ENCODE data around the gene PTPRM. TPM values are rescaled to one million over a fixed set of nuclear protein-coding genes. Genes with fewer than 3 reads are reported as not detected.

The PTPRM gene
- total and polyA plus RNA-seq, 2 donors (not counting 3 experiments of a cell fraction or from before 2014, with no cell fraction given): 37.4 to 43.7 TPM

DNA sequence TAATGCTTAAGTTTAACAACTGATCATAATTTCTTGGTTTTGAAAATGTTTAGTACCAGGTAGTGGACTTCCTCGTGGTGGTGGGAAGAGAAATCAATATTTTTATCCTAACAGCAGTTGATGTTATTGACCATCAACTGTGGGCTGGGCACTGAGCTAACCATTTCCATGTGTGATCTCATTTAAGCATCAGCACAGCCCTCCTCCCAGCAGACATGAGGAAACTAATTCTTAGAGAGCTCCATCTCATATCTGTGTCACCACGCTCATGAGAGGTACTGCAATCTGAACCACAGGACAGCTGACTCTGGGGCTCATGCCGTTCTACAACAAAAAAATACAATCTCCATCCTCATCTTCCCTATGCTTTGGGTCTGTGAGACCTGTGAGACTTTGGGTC, 709.3 kb downstream of the PTPRM start:
- no peaks in the 10 kb centered on the region for H3K79me2 ChIP-seq (ENCODE audit: control insufficient read depth, insufficient read depth, low read length)
- H3K4me2 ChIP-seq (ENCODE audit: insufficient read depth, low read length): no peak overlapping the region
- DNase-seq (ENCODE audit: low read depth, low spot score) (no peak), FAIRE-seq (no peak)
- H3K27me3 ChIP-seq (ENCODE audit: control insufficient read depth in 2 of 2, insufficient read depth in 2 of 2, low read length in 2 of 2): no peaks in the 10 kb centered on the region
- CTCF ChIA-PET: interaction anchor here (1.4 kb wide), 1 partner anchor 486 kb away, joined by 3 read pairs; no protein-coding TSS in a partner anchor
- H3K9me3 ChIP-seq (replicated peaks; ENCODE audit: control insufficient read depth, insufficient read depth, low read length): no peaks in the 10 kb centered on the region
- H3K9me1 ChIP-seq (replicated peaks; ENCODE audit: control insufficient read depth, extremely low read depth, insufficient read depth, low read length): no peaks in the 10 kb centered on the region
- dilution Hi-C loops (cut with MboI; ENCODE audit: extremely low pct_ligation_motif_present, low sequenced_read_pairs): no loop called here
- intact Hi-C loops (cut with micrococcal nuclease): no loop called here
- no peak overlapping the region for H3K4me3 ChIP-seq (replicated peaks in 1 of 3; ENCODE audit: insufficient read depth in 1 of 3, low read depth in 1 of 3, low read length in 3 of 3)
- POLR2A ChIA-PET: no interaction called here
- TF ChIP-seq MYC (IDR thresholded peaks at IDR 0.05; ENCODE audit: low read depth, low read length) (no peak), FOS (IDR thresholded peaks at IDR 0.05; ENCODE audit: borderline replicate concordance, insufficient read depth, low read length) (no peak)
- H3K27ac ChIP-seq (ENCODE audit: insufficient read depth, low read depth, low read length): no peak overlapping the region
- no peak overlapping the region for H3K9ac ChIP-seq (replicated peaks; ENCODE audit: extremely low read depth, insufficient read depth, low read length)
- no peaks in the 10 kb centered on the region for H3K4me1 ChIP-seq (ENCODE audit: control insufficient read depth, extremely low read depth, insufficient read depth, low read length)
- no TSS peak for BruUV-seq (replicated peaks)
- H3K36me3 ChIP-seq (ENCODE audit: control insufficient read depth in 2 of 2, extremely low read depth in 1 of 2, insufficient read depth in 2 of 2, low read length in 2 of 2): no peaks in the 10 kb centered on the region
- no peaks in the 10 kb centered on the region for H4K20me1 ChIP-seq (replicated peaks; ENCODE audit: control insufficient read depth, extremely low read depth, insufficient read depth, low read length)
- no peak overlapping the region for H2AFZ ChIP-seq (ENCODE audit: low read depth, low read length)

DNA sequence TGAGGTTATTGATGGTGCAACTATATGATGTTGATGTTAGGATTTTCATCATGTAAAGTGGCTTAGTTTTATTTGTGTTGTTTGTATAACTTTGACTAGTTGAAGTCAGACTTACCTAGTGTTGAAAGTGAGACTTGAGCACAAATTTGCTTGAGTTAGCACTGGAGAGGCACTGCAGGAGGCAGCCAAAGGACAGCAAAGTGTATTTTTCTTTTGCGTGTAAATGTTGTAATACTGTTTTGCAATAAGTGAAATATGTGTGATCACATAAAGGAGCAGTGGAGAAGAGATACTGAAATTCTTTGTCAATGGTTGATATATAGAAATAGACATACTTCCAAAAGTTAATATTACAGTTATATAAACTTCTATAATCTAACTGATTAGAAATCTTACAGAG, 710.2 kb downstream of the PTPRM start:
- H3K79me2 ChIP-seq (ENCODE audit: control insufficient read depth, insufficient read depth, low read length): no peaks in the 10 kb centered on the region
- FAIRE-seq: no peak
- H3K4me1 ChIP-seq (ENCODE audit: control insufficient read depth, extremely low read depth, insufficient read depth, low read length): no peaks in the 10 kb centered on the region
- POLR2A ChIA-PET: no interaction called here
- no peak overlapping the region for H3K27ac ChIP-seq (ENCODE audit: insufficient read depth, low read depth, low read length)
- CTCF ChIA-PET: no interaction called here
- H2AFZ ChIP-seq (ENCODE audit: low read depth, low read length): no peak overlapping the region
- H3K27me3 ChIP-seq (ENCODE audit: control insufficient read depth in 2 of 2, insufficient read depth in 2 of 2, low read length in 2 of 2): no peaks in the 10 kb centered on the region
- DNase-seq (ENCODE audit: low read depth, low spot score): no peak
- TF ChIP-seq FOS (IDR thresholded peaks at IDR 0.05; ENCODE audit: borderline replicate concordance, insufficient read depth, low read length): no peak
- no peak overlapping the region for H3K4me3 ChIP-seq (replicated peaks in 1 of 3; ENCODE audit: insufficient read depth in 1 of 3, low read depth in 1 of 3, low read length in 3 of 3)
- no peaks in the 10 kb centered on the region for H4K20me1 ChIP-seq (replicated peaks; ENCODE audit: control insufficient read depth, extremely low read depth, insufficient read depth, low read length)
- intact Hi-C loops (cut with micrococcal nuclease) (no loop called here), dilution Hi-C loops (cut with MboI; ENCODE audit: extremely low pct_ligation_motif_present, low sequenced_read_pairs) (no loop called here)
- no peaks in the 10 kb centered on the region for H3K36me3 ChIP-seq (ENCODE audit: control insufficient read depth in 2 of 2, extremely low read depth in 1 of 2, insufficient read depth in 2 of 2, low read length in 2 of 2)
- no peaks in the 10 kb centered on the region for H3K9me1 ChIP-seq (replicated peaks; ENCODE audit: control insufficient read depth, extremely low read depth, insufficient read depth, low read length)
- H3K9me3 ChIP-seq (replicated peaks; ENCODE audit: control insufficient read depth, insufficient read depth, low read length): no peaks in the 10 kb centered on the region
- no peak overlapping the region for H3K4me2 ChIP-seq (ENCODE audit: insufficient read depth, low read length)
- BruUV-seq (replicated peaks): no TSS peak
- H3K9ac ChIP-seq (replicated peaks; ENCODE audit: extremely low read depth, insufficient read depth, low read length): no peak overlapping the region

Measured in endothelial cell of umbilical vein (primary cell).